DND-41 (cell line): ENCODE measurements around the gene TRIML2.

Source experiments
- ATAC-seq: fragments of 200-7000 bp; cut with Tn5 transposase; 3 replicates; pipeline ENCODE4 v1.9.1; 2021; ENCODE audit warnings: low read depth; ENCODE audit not compliant: insufficient read depth
- DNase-seq: peaks from one replicate; pipeline ENCODE4 v3.0.0-alpha.2; 2020
- H2AFZ ChIP-seq: 2 replicates; pipeline ENCODE4 v1.6.0; 2012; ENCODE audit warnings: low read depth, low read length
- H3K27ac ChIP-seq: 2 replicates; pipeline ENCODE4 v1.5.1; 2012; ENCODE audit warnings: low read length, inconsistent platforms
- H3K27me3 ChIP-seq: fragments of 200-600 bp; sonication (generic); 2 replicates; pipeline ENCODE4 v1.6.0; 2012; ENCODE audit warnings: low read length, mild to moderate bottlenecking, inconsistent platforms; ENCODE audit not compliant: insufficient read depth, poor library complexity
- H3K36me3 ChIP-seq: 2 replicates; pipeline ENCODE4 v1.5.1; 2012; ENCODE audit warnings: low read length, inconsistent platforms; ENCODE audit not compliant: insufficient read depth
- H3K4me1 ChIP-seq: 2 replicates; pipeline ENCODE4 v1.5.1; 2012; ENCODE audit warnings: mild to moderate bottlenecking, low read length; ENCODE audit not compliant: insufficient read depth
- H3K4me2 ChIP-seq: 2 replicates; pipeline ENCODE4 v1.6.0; 2012; ENCODE audit warnings: mild to moderate bottlenecking, moderate library complexity, low read length, inconsistent platforms; ENCODE audit not compliant: insufficient read depth
- H3K4me3 ChIP-seq, 2 experiments: fragments of 200-600 bp in 1 of 2; shearing (Covaris generic) in 1 of 2; 2 replicates each; pipeline ENCODE4 v1.5.1; 2012 to 2016; ENCODE audit warnings: inconsistent platforms in 2 of 2, low read length in 2 of 2, mild to moderate bottlenecking in 2 of 2, low read depth in 1 of 2, moderate library complexity in 1 of 2
- H3K79me2 ChIP-seq: 2 replicates; pipeline ENCODE4 v1.6.0; 2012; ENCODE audit warnings: low read length, inconsistent platforms; ENCODE audit not compliant: insufficient read depth
- H3K9ac ChIP-seq: 2 replicates; pipeline ENCODE4 v1.6.0; 2012; ENCODE audit warnings: low read depth, mild to moderate bottlenecking, inconsistent platforms, low read length, moderate library complexity
- H3K9me3 ChIP-seq: 2 replicates; pipeline ENCODE4 v1.5.1; 2012; ENCODE audit warnings: low read length, moderate library complexity, mild to moderate bottlenecking, inconsistent platforms; ENCODE audit not compliant: insufficient read depth, severe bottlenecking
- H4K20me1 ChIP-seq: 2 replicates; pipeline ENCODE4 v1.6.0; 2012; ENCODE audit warnings: low read length; ENCODE audit not compliant: insufficient read depth
- EZH2 ChIP-seq: IDR thresholded peaks from 3 replicates; pipeline ENCODE4 v1.6.1; 2012; ENCODE audit warnings: borderline replicate concordance, low read depth, mild to moderate bottlenecking, moderate library complexity, low read length, inconsistent platforms; ENCODE audit not compliant: severe bottlenecking
- TF ChIP-seq, protein P1 (sequence below): IDR thresholded peaks from 2 replicates; pipeline ENCODE4 v1.5.1; 2012; ENCODE audit warnings: borderline replicate concordance, low read length, moderate library complexity, mild to moderate bottlenecking; ENCODE audit not compliant: poor library complexity, severe bottlenecking; ENCODE audit errors: extremely low read depth

Gene TRIML2

DNA sequence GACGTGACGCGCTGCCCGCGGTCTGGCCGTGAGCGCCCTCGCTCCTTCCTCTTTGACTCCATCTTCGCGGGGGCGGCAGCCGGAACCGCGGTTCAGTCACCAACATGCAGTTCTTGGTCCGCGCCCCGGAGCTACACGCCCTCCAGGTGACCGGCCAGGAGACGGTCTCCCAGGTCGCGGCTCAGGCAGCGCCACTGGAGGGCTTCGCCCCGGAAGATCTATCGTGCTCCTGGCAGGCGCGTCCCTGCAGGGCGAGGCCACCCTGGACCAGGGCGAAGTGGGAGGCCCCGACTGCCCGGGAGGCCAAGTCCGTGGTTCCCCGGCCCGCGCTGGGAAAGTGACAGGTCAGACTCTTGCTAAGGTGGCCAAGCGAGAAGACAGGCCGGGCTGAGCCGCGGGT, 2.9 kb downstream of the TRIML2 start:
- Histone ChIP-seq H3K27me3 (no peaks in the 10 kb centered on the region), H3K79me2 (no peaks in the 10 kb centered on the region), H3K9ac (no peak overlapping the region), H3K4me2 (no peak overlapping the region), H3K4me3 (no peak overlapping the region), H3K27ac (no peak overlapping the region), H4K20me1 (no peaks in the 10 kb centered on the region), H3K36me3 (no peaks in the 10 kb centered on the region), H3K9me3 (peaks cover 9% of the 10 kb centered on the region), H3K4me1 (no peaks in the 10 kb centered on the region), H2AFZ (no peak overlapping the region)
- no peak for TF ChIP-seq EZH2
- TF ChIP-seq, protein P1, sequence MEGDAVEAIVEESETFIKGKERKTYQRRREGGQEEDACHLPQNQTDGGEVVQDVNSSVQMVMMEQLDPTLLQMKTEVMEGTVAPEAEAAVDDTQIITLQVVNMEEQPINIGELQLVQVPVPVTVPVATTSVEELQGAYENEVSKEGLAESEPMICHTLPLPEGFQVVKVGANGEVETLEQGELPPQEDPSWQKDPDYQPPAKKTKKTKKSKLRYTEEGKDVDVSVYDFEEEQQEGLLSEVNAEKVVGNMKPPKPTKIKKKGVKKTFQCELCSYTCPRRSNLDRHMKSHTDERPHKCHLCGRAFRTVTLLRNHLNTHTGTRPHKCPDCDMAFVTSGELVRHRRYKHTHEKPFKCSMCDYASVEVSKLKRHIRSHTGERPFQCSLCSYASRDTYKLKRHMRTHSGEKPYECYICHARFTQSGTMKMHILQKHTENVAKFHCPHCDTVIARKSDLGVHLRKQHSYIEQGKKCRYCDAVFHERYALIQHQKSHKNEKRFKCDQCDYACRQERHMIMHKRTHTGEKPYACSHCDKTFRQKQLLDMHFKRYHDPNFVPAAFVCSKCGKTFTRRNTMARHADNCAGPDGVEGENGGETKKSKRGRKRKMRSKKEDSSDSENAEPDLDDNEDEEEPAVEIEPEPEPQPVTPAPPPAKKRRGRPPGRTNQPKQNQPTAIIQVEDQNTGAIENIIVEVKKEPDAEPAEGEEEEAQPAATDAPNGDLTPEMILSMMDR, result no peak
- no peak for ATAC-seq
- DNase-seq, result no peak

GRCh38 chr4:188092824-188093223, 16.6 kb downstream of the TRIML2 start:
- TF ChIP-seq, protein P1, result no peak
- TF ChIP-seq EZH2, result no peak
- Histone ChIP-seq H4K20me1 (no peaks in the 10 kb centered on the region), H3K27ac (no peak overlapping the region), H3K9ac (no peak overlapping the region), H3K4me3 (no peak overlapping the region), H3K4me1 (no peaks in the 10 kb centered on the region), H3K4me2 (no peak overlapping the region), H3K27me3 (no peaks in the 10 kb centered on the region), H3K79me2 (no peaks in the 10 kb centered on the region), H2AFZ (no peak overlapping the region), H3K36me3 (no peaks in the 10 kb centered on the region), H3K9me3 (peaks cover 11% of the 10 kb centered on the region)
- DNase-seq (no peak), ATAC-seq (no peak)

DNA sequence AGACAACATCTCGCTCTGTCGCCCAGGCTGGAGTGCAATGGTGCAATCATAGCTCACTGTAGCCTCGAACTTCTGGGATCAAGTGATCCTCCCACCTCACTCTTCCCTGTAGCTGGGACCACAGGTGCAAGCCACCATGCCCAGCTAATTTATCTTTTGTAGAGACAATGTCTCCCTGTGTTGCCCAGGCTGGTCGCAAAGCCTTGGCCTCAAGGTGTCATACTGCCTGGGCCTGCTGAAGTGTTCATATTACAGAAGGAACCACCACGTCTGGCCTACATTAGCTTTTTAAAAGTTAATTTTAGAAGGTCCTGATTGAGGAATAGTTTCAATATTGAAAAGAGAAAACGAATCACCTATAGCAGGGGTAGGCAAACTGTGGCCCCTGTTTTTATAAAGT, 22.5 kb downstream of the TRIML2 start:
- H3K27me3 ChIP-seq, result no peaks in the 10 kb centered on the region
- DNase-seq, result no peak
- no peak overlapping the region for H3K9ac ChIP-seq
- H3K4me1 ChIP-seq, result no peaks in the 10 kb centered on the region
- no peak overlapping the region for H3K4me3 ChIP-seq
- no peak overlapping the region for H3K4me2 ChIP-seq
- H3K9me3 ChIP-seq, result peaks cover 10% of the 10 kb centered on the region
- H3K36me3 ChIP-seq, result no peaks in the 10 kb centered on the region
- TF ChIP-seq, protein P1, result no peak
- TF ChIP-seq EZH2, result no peak
- no peak for ATAC-seq
- no peaks in the 10 kb centered on the region for H4K20me1 ChIP-seq
- H3K79me2 ChIP-seq, result no peaks in the 10 kb centered on the region
- no peak overlapping the region for H2AFZ ChIP-seq
- H3K27ac ChIP-seq, result no peak overlapping the region

GRCh38 chr4:188082796-188083195, 26.6 kb downstream of the TRIML2 start:
- no peaks in the 10 kb centered on the region for H4K20me1 ChIP-seq
- no peak overlapping the region for H2AFZ ChIP-seq
- H3K4me3 ChIP-seq, result no peak overlapping the region
- TF ChIP-seq, protein P1, result no peak
- TF ChIP-seq EZH2, result no peak
- H3K27ac ChIP-seq, result no peak overlapping the region
- H3K4me2 ChIP-seq, result no peak overlapping the region
- no peaks in the 10 kb centered on the region for H3K36me3 ChIP-seq
- no peaks in the 10 kb centered on the region for H3K27me3 ChIP-seq
- ATAC-seq (no peak), DNase-seq (no peak)
- no peaks in the 10 kb centered on the region for H3K4me1 ChIP-seq
- H3K9ac ChIP-seq, result no peak overlapping the region
- no peaks in the 10 kb centered on the region for H3K79me2 ChIP-seq
- peaks cover 3% of the 10 kb centered on the region for H3K9me3 ChIP-seq
